ENCODE data around the gene FNBP1. TPM values are rescaled to one million over a fixed set of nuclear protein-coding genes. Genes with fewer than 3 reads are reported as not detected.

FNBP1 gene
- total RNA-seq, 1 donor = 41.9 TPM

DNA sequence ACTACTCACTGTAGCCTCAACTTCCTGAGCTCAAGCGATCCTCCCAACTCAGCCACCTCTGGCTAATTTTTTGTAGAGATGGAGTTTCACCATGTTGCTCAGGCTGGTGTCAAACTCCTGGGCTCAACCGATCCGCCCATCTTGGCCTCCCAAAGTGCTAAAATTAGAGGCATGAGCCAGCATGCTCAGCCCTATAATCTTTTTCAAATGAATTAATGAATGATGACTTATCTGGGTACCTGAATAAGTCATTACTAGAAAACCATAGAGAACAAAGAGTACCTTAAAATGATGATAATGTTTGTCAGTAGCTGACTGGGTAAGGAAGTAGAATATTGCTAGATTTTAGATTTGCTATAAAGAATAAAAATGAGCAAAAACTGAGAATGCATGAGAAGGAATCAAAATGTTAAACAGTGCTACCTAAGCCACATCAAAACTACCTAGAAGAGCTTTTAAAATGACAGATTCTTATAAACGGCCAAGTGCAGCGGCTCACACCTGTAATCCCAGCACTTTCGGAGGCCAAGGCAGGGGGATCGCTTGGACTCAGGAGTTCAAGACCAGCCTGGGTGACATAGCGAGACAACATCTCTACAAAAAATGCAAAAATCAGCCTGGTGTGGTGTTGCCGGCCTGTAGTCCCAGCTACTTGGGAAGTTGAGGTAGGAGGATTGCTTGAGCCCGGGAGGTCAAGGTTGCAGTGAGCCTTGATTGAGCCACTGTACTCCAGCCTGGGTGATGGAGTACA, 13.6 kb downstream of the FNBP1 start:
- no peak overlapping the region for H3K4me3 ChIP-seq (ENCODE audit: low read depth, low read length)
- TF ChIP-seq, protein P1, sequence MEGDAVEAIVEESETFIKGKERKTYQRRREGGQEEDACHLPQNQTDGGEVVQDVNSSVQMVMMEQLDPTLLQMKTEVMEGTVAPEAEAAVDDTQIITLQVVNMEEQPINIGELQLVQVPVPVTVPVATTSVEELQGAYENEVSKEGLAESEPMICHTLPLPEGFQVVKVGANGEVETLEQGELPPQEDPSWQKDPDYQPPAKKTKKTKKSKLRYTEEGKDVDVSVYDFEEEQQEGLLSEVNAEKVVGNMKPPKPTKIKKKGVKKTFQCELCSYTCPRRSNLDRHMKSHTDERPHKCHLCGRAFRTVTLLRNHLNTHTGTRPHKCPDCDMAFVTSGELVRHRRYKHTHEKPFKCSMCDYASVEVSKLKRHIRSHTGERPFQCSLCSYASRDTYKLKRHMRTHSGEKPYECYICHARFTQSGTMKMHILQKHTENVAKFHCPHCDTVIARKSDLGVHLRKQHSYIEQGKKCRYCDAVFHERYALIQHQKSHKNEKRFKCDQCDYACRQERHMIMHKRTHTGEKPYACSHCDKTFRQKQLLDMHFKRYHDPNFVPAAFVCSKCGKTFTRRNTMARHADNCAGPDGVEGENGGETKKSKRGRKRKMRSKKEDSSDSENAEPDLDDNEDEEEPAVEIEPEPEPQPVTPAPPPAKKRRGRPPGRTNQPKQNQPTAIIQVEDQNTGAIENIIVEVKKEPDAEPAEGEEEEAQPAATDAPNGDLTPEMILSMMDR (IDR thresholded peaks at IDR 0.05; ENCODE audit: insufficient read depth, low read depth, low read length) = no peak
- DNase-seq (ENCODE audit: low read depth) = no peak

DNA sequence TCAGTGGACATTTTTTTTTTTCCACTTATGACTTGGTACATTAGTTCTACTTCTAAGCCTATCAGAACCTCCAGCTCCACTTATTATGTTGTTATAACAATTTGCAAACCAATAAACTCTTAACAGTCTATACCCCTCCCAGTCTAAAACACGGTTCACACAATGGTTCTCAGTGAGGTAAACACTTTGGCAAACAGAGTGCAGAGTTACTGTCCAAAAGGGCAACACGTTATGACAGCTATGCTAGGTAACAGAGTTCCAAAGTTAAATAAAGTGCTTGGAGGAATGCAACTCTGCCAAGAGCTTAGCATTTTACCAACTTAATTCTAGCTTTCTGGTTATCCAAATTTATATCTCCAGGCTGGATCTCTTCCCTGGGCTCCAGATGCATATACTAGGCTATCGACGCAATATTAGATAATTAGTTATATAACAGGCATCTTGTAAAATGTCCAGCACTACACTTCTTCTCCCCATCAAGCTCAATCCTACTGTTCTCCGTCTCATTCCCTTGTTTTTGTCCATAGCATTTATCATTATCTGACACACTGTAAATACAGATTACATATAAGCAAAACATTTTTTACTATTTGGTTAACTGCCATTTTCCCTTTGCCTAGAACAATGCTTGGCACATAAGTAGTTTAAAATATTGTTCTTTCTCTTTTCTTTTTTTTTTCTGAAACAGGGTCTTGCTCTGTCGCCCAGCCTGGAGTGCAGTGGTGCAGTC, 14.3 kb downstream of the FNBP1 start:
- DNase-seq (ENCODE audit: low read depth) = no peak
- no peak overlapping the region for H3K4me3 ChIP-seq (ENCODE audit: low read depth, low read length)
- TF ChIP-seq, protein P1 (IDR thresholded peaks at IDR 0.05; ENCODE audit: insufficient read depth, low read depth, low read length) = no peak

DNA sequence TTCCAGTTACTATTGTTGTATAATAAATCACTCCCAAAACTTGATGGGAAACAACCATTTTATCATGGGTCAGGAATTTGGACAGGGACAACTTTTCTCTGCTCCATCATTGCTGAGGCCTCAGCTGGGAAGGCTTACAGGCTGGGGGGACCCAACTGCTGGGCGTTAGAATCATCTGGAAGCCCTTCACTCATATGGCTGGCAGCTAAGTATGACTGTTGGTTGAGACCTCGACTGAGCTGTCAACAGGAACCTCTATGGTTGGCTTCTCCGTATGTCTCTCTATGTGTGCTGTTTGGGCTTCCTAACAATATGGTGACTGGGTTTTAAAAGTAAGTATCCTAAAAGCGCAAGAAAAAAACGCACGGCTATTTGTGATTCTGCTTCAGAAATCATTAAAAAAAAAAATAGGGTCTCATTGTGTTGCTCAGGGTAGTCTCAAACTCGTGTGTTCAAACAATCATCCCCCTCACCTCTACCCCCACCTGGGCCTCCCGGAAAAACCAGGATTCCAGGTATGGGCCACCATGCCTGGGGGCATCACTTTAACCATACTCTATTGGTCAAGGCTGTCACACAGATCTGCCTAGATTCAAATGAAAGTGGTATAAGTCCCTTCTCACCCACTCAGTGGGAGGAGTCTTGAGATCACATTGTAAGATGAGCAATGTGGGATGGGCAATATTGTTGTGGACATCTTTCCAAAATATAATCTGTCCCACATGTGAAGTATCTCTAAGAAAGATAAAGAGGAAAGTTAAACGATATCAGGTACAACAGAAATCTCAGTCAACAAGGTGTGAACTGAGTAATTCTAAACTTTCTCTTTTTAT, 15.2 kb downstream of the FNBP1 start:
- DNase-seq (ENCODE audit: low read depth) = no peak
- TF ChIP-seq, protein P1 (IDR thresholded peaks at IDR 0.05; ENCODE audit: insufficient read depth, low read depth, low read length) = no peak
- H3K4me3 ChIP-seq (ENCODE audit: low read depth, low read length) = no peak overlapping the region

DNA sequence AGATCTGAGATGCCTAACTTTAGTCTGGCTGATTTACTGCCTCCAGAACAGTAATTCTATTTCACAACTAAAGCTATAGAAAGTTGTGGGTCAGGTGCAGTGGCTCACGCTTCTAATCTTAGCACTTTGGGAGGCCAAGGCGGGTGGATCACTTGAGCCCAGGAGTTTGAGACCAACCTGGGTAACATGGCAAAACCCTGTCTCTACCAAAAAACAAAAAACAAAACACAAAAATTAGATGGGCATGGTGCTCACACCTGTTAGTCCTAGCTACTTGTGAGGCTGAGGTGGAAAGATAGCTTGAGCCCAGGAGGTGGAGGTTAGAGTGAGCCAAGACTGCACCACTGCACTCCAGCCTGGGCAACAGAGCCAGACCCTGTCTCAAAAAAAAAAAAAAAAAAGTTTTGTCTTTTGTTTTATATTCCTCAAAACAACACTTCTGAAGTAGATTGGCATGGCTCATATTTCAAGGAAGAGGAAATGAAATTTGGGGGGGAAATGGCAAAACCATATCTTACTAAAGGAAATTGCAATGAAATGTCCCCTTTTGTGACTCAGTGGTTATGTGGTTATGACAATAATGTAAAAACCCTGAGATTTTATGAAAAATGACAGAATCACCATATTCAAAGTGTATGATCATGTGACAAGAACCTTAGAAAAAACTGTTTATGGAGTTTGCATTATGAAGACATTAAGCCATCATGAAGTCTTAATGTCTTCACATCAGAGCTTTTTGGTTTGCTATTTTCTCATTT, 16.2 kb downstream of the FNBP1 start:
- H3K4me3 ChIP-seq (ENCODE audit: low read depth, low read length) = no peak overlapping the region
- DNase-seq (ENCODE audit: low read depth) = no peak
- TF ChIP-seq, protein P1 (IDR thresholded peaks at IDR 0.05; ENCODE audit: insufficient read depth, low read depth, low read length) = no peak

DNA sequence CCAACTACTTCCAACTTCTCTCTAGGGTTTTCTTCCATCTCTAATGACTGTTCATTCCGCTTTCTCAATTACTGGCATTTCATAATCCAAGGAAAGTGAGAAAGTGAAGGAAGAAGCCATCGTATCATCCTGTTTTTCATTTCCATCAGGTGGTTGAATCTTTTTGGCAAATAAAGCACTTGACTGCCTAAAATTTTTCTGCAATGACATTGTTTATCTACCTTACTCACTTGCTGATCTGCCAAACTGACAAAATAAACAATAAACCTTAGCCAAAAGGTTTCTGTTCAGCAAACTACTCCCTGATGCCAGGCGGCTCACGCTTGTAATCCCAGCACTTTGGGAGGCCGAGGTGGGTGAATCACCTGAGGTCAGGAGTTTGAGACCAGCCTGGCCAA, 18.4 kb downstream of the FNBP1 start:
- no peak for DNase-seq (ENCODE audit: low read depth)
- TF ChIP-seq, protein P1 (IDR thresholded peaks at IDR 0.05; ENCODE audit: insufficient read depth, low read depth, low read length) = no peak
- H3K4me3 ChIP-seq (ENCODE audit: low read depth, low read length) = no peak overlapping the region

DNA sequence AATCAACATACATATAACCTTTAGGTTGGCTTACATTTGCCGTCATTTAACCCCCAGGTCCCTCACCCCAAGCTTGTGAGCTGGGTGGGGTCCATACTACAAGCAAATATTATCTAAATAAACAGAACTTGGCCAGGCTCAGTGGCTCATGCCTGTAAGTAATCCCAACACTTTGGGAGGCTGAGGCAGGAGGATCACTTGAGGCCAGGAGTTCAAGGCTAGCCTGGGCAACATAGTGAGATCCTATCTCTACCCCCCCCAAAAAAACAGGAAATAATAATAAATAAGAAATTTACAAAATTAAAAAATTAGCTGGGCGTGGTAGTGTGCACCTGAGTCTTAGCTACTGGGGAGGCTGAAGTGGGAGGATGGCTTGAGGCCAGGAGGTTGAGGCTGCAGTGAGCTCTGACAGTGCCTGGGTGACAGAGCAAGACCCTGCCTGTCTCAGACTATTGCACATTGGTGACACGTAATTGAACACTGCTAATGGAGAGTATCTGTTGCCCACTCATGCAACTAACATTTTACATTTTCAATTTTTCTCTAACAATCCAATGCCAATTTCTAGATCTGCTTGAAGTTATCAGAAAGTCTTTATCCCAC, 18.9 kb downstream of the FNBP1 start:
- TF ChIP-seq, protein P1 (IDR thresholded peaks at IDR 0.05; ENCODE audit: insufficient read depth, low read depth, low read length) = no peak
- no peak for DNase-seq (ENCODE audit: low read depth)
- H3K4me3 ChIP-seq (ENCODE audit: low read depth, low read length) = no peak overlapping the region

Data from fibroblast of villous mesenchyme (primary cell).